ENCODE data around the gene HSPA14. TPM values are rescaled to one million over a fixed set of nuclear protein-coding genes. Genes with fewer than 3 reads are reported as not detected.

The HSPA14 gene
- total RNA-seq, 2 donors from 2014 or later, result 6.7 to 11.5 TPM

- Histone ChIP-seq H3K27me3 (replicated peaks; ENCODE audit: insufficient read depth) (no peaks in the 10 kb centered on the region), H3K4me3 (peak overlapping the region; percentile 97), H3K36me3 (no peaks in the 10 kb centered on the region), H3K4me1 (replicated peaks) (no peaks in the 10 kb centered on the region), H3K9me3 (no peaks in the 10 kb centered on the region), H3K27ac (peak overlapping the region in 1 of 2 donors; percentile 97)
- TF ChIP-seq POLR2A (IDR thresholded peaks at IDR 0.05) (no peak), POLR2AphosphoS5 (IDR thresholded peaks at IDR 0.05) (no peak), CTCF (IDR thresholded peaks at IDR 0.05) (no peak)
- WGBS, result 2% methylated on average over 5 of the region's 5 CpGs
- DNase-seq (ENCODE audit: low spot score), result no peak
- intact Hi-C loops (cut with DNase I), result loop anchor here (5.0 kb wide), 2 partner anchors 43 to 77 kb away; partner anchors contain the start of genes CDNF, HSPA14, MEIG1 and MSANTD7
Measured at GRCh38 chr10:14879928-14880193, 41.8 kb downstream of the HSPA14 start.

GRCh38 chr10:14880229-14880628, 42.1 kb downstream of the HSPA14 start:
- no peak for DNase-seq (ENCODE audit: low spot score)
- no peak overlapping the region for H3K27ac ChIP-seq
- TF ChIP-seq POLR2A (IDR thresholded peaks at IDR 0.05), result no peak
- no peaks in the 10 kb centered on the region for H3K36me3 ChIP-seq
- H3K4me3 ChIP-seq, result peak overlapping the region in 1 of 2 donors; percentile 97
- no peaks in the 10 kb centered on the region for H3K4me1 ChIP-seq (replicated peaks)
- no peaks in the 10 kb centered on the region for H3K27me3 ChIP-seq (replicated peaks; ENCODE audit: insufficient read depth)
- intact Hi-C loops (cut with DNase I), result no loop called here
- 46% methylated on average over 7 of the region's 7 CpGs for WGBS
- H3K9me3 ChIP-seq, result no peaks in the 10 kb centered on the region

- no peaks in the 10 kb centered on the region for H3K36me3 ChIP-seq
- H3K27ac ChIP-seq, result no peak overlapping the region
- H3K27me3 ChIP-seq (replicated peaks; ENCODE audit: insufficient read depth), result no peaks in the 10 kb centered on the region
- TF ChIP-seq POLR2AphosphoS5 (IDR thresholded peaks at IDR 0.05) (no peak), CTCF (IDR thresholded peaks at IDR 0.05) (no peak), POLR2A (IDR thresholded peaks at IDR 0.05) (no peak)
- no peaks in the 10 kb centered on the region for H3K4me1 ChIP-seq (replicated peaks)
- no peak overlapping the region for H3K4me3 ChIP-seq
- H3K9me3 ChIP-seq, result no peaks in the 10 kb centered on the region
- 86% methylated on average over 3 of the region's 3 CpGs for WGBS
- intact Hi-C loops (cut with DNase I), result no loop called here
- DNase-seq (ENCODE audit: low spot score), result no peak
Measured at GRCh38 chr10:14884082-14884481, 46.0 kb downstream of the HSPA14 start.

- 88% methylated on average over 2 of the region's 2 CpGs for WGBS
- peak in 2 of 4 experiments; percentile 11 to 19 for TF ChIP-seq CTCF (IDR thresholded peaks at IDR 0.05)
- no peak for TF ChIP-seq POLR2AphosphoS5 (IDR thresholded peaks at IDR 0.05)
- no peak for TF ChIP-seq POLR2A (IDR thresholded peaks at IDR 0.05)
- Histone ChIP-seq H3K27me3 (replicated peaks; ENCODE audit: insufficient read depth) (no peaks in the 10 kb centered on the region), H3K36me3 (no peaks in the 10 kb centered on the region), H3K4me1 (replicated peaks) (no peaks in the 10 kb centered on the region), H3K27ac (no peak overlapping the region), H3K4me3 (no peak overlapping the region), H3K9me3 (no peaks in the 10 kb centered on the region)
- intact Hi-C loops (cut with DNase I), result no loop called here
- DNase-seq (ENCODE audit: low spot score), result no peak
Measured at GRCh38 chr10:14889318-14889717, 51.2 kb downstream of the HSPA14 start.

GRCh38 chr10:14891151-14891550, 53.0 kb downstream of the HSPA14 start:
- TF ChIP-seq POLR2A (IDR thresholded peaks at IDR 0.05) (no peak), POLR2AphosphoS5 (IDR thresholded peaks at IDR 0.05) (no peak), CTCF (IDR thresholded peaks at IDR 0.05) (no peak)
- Histone ChIP-seq H3K9me3 (no peaks in the 10 kb centered on the region), H3K36me3 (no peaks in the 10 kb centered on the region), H3K4me1 (replicated peaks) (no peaks in the 10 kb centered on the region), H3K27ac (no peak overlapping the region), H3K4me3 (no peak overlapping the region), H3K27me3 (replicated peaks; ENCODE audit: insufficient read depth) (no peaks in the 10 kb centered on the region)
- no peak for DNase-seq (ENCODE audit: low spot score)
- intact Hi-C loops (cut with DNase I), result no loop called here
- 96% methylated on average over 1 of the region's 1 CpG for WGBS
